Measurements from ENCODE around the gene COL23A1. TPM values are rescaled to one million over a fixed set of nuclear protein-coding genes. Genes with fewer than 3 reads are reported as not detected.

Gene COL23A1
- total RNA-seq, 1 experiment from 2014 or later, result 15.0 TPM

GRCh38 chr5:178437386-178438075 lies 152.7 kb downstream of the COL23A1 start (continued):
- TF ChIP-seq ARID4B (CRISPR knock-in tag; IDR thresholded peaks at IDR 0.05; ENCODE audit: borderline replicate concordance) (no peak), ZNF219 (CRISPR knock-in tag; IDR thresholded peaks at IDR 0.05; ENCODE audit: borderline replicate concordance) (no peak), CREM (CRISPR knock-in tag; IDR thresholded peaks at IDR 0.05) (no peak), ATF6 (CRISPR knock-in tag; IDR thresholded peaks at IDR 0.05) (no peak)

GRCh38 chr5:178436326-178436940 lies 153.8 kb downstream of the COL23A1 start:
- H3K4me3 Mint-ChIP-seq, result no peak overlapping the region
- DNase-seq (ENCODE audit: low spot score), result no peak
- no peak for ATAC-seq
- peaks cover 4% of the 10 kb centered on the region for H3K36me3 Mint-ChIP-seq
- no peaks in the 10 kb centered on the region for H3K27me3 Mint-ChIP-seq (ENCODE audit: low read depth)
- no peak for TF ChIP-seq ZSCAN18 (CRISPR knock-in tag; IDR thresholded peaks at IDR 0.05)
- TF ChIP-seq SMAD3 (CRISPR knock-in tag; IDR thresholded peaks at IDR 0.05; ENCODE audit: borderline replicate concordance), result no peak
- no peak for TF ChIP-seq STAT6 (CRISPR knock-in tag; conservative IDR thresholded peaks at IDR 0.05; ENCODE audit: low read depth)
- no peak for TF ChIP-seq ZNF138 (CRISPR knock-in tag; conservative IDR thresholded peaks at IDR 0.05)
- TF ChIP-seq RORB (CRISPR knock-in tag; IDR thresholded peaks at IDR 0.05), result no peak
- no peak for TF ChIP-seq E2F5 (CRISPR knock-in tag; IDR thresholded peaks at IDR 0.05)
- TF ChIP-seq ZNF425 (CRISPR knock-in tag; conservative IDR thresholded peaks at IDR 0.05), result no peak
- H3K9me3 Mint-ChIP-seq, result peaks cover 4% of the 10 kb centered on the region
- CTCF ChIA-PET, result interaction anchor here (2.5 kb wide), 1 partner anchor 25 kb away, joined by 15 read pairs; no protein-coding TSS in a partner anchor
- POLR2A ChIA-PET, result no interaction called here
- no peak overlapping the region for H3K27ac Mint-ChIP-seq
- H3K4me1 Mint-ChIP-seq, result peaks cover 14% of the 10 kb centered on the region
